HG03442 (cell line): Measurements from ENCODE around the gene RHAG.
"Not testable (repeated sequence)": the region's sequence is repeated elsewhere in the genome, so short reads cannot be mapped to it uniquely, and the experiment has no call there.

Source experiments
- ATAC-seq: cut with Tn5 transposase; IDR thresholded peaks from one replicate; pipeline ENCODE4 v1.9.1; 2021; ENCODE audit warnings: mild to moderate bottlenecking, moderate library complexity; ENCODE audit not compliant: unreplicated experiment

The RHAG gene

GRCh38 chr6:49636713-49637349 is at the start of gene RHAG:
Gene RHAG, minus strand, starts transcription at chr6:49636839. Its CDS starts 27 bp downstream, at chr6:49636812.
- no peak for ATAC-seq

DNA sequence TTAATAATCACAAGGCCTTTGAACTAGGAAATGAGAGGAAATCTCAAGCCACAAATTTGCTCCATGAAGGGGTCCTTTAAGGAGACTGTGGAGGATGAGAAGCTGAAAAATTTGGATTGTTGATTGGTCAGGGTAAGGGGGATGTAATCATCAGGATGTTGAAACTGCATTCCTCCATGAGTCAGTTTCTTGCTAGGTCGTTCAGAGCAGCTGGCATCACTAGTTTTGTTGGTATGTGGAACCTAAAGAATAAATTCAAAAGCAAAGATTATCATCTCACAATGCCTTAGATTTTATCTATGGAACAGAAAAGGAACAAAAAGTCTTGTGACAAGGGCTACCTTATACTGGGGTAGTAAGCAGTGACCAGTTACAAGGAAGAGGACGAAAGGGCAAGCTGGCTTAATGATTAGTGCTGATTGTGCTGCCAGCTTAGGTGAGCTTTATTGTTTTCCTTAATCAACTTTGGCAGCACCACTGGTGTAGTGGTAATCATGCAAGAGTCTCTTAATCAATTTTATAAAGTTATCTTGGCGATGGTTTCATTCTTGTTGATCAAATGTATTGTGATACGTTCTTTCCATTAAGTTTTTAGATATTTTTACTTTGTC is 40.1 kb upstream of the RHAG start:
- ATAC-seq = no peak

DNA sequence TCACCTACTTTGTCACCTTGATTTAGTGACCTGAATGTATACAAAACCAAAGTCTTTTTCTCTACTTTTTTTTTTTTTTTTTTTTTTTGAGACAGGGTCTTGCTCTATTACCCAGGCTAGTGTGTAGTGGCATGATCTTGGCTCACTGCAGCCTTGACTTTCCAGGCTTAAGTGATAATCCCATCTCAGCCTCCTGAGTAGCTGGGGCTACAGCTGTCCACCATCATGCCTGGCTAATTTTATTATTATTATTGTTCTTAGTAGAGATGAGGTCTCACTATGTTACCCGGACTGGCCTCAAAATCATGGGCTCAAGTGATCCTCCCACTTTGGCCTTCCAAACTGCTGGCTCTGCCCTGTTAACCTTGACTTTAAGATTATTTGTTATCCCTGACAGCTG is 39.2 kb upstream of the RHAG start:
- no peak for ATAC-seq

GRCh38 chr6:49668083-49668511 is 31.5 kb upstream of the RHAG start:
- ATAC-seq = no peak

GRCh38 chr6:49666930-49667757 is 30.5 kb upstream of the RHAG start:
- no peak for ATAC-seq

DNA sequence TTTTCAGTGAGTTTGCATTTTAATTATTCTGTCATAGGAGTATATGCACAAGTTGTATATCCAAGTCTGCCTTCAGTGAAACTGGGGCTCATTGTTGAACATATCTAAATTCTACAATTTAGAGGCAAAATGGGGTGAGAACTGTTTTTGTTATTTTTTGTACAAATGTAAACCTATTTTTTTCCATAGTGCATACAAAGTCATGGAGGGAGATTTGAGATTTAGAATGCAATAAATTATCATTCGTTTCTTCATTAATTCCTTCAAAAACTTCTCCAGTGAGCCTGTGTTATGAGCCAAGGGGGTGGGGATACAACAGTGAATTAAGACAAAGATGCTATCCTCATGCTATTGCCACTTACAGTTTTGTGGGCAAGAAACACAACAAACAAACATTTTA is 29.8 kb upstream of the RHAG start:
- ATAC-seq = no peak

DNA sequence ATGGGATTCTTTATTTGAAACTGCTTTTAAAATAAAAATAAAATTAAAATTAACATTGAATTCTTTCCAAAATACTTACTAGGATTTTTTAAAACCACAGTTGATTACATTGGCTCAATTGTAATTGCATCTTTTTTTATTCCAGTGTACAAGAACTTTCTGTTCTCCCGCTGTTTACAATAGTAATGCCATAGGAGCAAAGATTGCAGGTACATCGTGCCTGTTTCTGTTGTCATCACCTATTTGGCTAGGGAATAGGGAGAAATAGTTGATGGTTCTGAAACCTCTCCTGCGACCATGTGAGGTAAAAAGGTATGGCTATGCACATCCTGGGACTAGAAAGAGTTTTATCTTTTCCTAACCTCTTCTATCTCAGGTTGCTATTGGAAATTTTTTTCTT is 28.2 kb upstream of the RHAG start:
- no peak for ATAC-seq

DNA sequence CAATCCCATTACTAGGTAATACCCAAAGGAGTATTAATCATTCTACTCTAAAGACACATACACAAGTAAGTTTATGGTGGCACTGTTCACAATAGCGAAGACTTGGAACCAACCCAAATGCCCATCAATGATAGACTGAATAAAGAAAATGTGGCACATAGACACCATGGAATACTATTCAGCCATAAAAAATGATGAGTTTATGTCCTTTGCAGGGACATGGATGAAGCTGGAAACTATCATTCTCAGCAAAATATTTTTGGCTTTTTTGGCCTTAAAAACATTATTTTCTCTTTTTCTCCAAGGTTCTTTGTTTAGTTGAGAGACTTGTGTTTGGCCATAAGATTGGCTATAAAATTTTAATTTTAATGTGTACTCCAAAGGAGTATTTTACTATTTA is 27.4 kb upstream of the RHAG start:
- ATAC-seq = not testable (repeated sequence)

GRCh38 chr6:49662892-49663261 is 26.2 kb upstream of the RHAG start:
- no peak for ATAC-seq

DNA sequence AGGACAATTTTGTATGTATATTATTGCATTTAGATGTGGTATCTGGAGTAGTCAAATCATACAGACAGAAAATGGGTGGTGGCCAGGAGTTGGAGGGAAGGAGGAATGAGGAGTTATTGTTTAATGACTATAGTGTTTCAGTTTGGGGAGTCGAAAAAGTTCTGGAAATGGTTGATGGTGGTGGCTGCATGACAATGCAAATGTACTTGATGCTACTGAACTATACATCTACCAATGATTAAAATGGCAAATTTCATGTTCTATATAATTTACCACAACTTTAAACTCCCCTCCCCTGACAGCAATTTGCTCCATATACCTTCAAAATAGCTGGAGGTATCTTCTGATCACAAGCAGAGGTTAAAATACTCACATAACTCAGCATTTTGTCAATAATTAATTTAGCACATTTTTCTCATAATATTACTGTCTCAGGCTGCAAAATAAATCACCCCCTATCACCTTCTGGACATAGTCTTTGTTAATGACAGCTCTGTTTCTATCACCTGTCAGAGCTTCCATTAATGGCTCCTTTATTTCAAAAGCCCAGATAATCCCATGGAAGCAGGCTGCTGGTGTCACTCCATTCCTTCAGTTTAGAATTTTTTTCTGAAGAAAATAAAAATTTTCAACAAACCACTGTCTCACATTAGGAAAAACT is 25.7 kb upstream of the RHAG start:
- ATAC-seq = no peak

GRCh38 chr6:49653942-49654341 is 17.3 kb upstream of the RHAG start:
- ATAC-seq = no peak

DNA sequence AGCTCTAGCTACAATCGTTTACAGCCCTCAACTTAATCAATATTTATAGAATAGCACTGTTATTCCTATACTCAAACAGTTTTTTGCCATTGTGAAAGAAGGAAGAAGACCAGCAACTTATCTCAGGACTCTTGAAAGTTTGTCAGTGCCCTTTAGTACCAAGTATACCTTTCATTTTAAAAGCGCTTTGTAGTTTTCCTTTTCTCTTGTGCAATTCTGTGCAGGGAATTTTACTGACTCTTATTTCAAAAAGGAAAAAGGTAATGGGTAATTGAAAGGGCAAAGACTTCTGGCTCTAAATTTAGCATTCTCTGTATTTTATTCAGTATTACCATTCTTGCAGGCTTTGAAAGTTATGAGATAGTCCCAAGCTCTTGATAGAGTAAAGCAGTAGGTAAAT is 16.8 kb upstream of the RHAG start:
- ATAC-seq = no peak

GRCh38 chr6:49651239-49651638 is 14.6 kb upstream of the RHAG start:
- ATAC-seq = no peak

GRCh38 chr6:49649988-49650387 is 13.3 kb upstream of the RHAG start:
- ATAC-seq = no peak

- ATAC-seq = no peak
Observed at GRCh38 chr6:49648036-49648435, 11.4 kb upstream of the RHAG start.

DNA sequence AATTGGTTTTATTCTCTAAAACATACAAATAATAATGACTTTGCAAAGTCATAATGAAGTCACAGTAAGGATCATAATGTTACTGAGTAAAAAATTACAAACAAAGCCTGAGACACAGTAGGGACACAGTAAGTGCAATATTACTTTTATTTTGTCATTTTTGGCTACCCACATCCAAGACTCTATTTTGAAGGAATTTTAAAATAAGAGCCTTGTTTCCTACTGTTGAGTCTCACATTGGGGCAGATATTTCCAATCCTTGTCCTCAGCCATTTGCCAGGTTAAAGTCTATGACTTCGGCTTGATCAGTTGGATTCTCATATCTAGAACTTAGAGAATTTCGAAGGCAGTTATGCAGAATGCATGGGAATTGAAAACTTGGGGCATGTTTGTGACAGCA is 10.8 kb upstream of the RHAG start:
- ATAC-seq = no peak

- no peak for ATAC-seq
Observed at GRCh38 chr6:49646942-49647341, 10.3 kb upstream of the RHAG start.

- no peak for ATAC-seq
Observed at GRCh38 chr6:49646130-49646824, 9.6 kb upstream of the RHAG start.

GRCh38 chr6:49645139-49645538 is 8.5 kb upstream of the RHAG start:
- ATAC-seq = no peak

- no peak for ATAC-seq
Observed at GRCh38 chr6:49639177-49639817, 2.7 kb upstream of the RHAG start.

DNA sequence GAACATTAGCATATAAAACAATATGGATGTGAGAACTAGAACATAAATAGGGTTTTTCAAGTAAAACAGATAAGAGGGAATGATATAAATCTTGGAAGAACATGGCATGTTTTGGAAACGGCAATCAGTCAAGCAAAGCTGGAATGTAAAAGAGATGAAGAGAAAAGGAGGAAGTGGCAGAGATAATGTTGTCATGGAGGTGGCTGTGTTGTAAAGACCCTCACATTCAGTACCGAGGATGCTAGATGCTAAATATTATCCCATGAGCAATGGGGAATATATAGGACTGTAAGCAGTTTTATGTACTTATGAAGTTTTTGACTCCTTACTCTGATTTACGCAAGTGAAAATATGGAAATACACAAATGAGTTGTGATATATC is 702 bp upstream of the RHAG start:
- ATAC-seq = no peak
